GM19238 (cell line): Measurements from ENCODE around the gene FAM107B.

ENCODE experiments used
- DNase-seq: peaks from one replicate; pipeline ENCODE4 v3.0.0; 2011; ENCODE audit warnings: low spot score; ENCODE audit not compliant: insufficient read length

The FAM107B gene

DNA sequence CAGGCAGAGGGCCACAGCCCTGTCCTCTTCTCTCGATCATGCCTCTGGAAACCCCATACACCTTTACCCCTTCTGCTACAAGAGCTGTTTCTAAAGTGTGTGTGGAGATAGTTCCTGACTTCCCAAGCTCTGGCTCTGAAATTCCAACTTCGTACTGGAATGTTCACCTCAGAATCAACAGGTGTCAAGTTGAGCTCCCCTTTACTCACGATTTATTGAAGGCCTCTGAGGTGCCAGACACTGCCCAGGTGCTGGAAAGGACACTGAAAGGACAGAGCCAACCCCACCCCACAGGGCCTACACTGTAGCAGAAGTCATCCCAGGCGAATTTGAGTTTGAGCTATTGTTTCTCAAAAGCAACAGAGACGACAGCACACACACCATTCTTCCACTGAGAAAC, 234.1 kb downstream of the FAM107B start:
- DNase-seq, result no peak

DNA sequence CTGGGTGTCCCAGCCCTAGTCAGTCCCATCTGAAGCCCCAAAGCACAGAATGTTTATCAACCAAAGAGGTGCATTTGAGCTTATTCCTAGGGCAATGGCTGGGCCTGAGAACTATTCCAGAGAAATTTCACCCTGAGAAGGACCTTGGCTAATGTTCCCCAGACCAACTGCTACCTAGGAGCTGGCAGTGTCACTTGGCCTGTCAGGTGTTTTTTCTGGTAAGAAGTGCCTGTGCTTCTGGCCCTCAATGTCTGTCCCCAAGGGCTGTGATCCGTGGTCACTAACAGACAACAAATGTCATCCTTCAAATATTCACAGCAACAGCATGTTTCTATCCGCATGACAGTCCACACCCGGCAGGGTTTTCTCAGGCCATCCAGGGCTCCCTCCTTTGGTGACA, 234.6 kb downstream of the FAM107B start:
- DNase-seq, result no peak

- no peak for DNase-seq
Observed at GRCh38 chr10:14539176-14539575, 235.5 kb downstream of the FAM107B start.

- no peak for DNase-seq
Observed at GRCh38 chr10:14536241-14537213, 238.2 kb downstream of the FAM107B start.

GRCh38 chr10:14535457-14536130, 239.1 kb downstream of the FAM107B start:
- no peak for DNase-seq

DNA sequence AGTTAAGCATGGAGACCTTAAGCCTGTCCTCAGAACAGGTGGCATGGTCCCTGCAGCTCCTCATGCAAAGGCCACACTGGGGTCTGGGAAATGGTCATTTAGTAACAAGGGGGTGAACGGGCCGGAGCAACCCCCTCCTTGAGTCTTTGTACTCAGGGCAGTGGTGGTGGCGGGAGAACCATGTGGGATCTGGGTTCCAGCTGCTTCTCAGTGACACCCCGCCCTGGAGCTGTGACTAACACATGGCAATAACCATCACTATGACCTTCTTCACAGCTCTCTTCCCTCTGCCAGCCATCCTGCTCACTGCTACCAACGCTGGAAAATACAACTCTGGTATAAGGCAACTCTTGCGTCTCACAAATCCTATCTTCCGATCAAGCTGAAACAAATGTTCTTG, 240.5 kb downstream of the FAM107B start:
- DNase-seq, result no peak

- DNase-seq, result no peak
Observed at GRCh38 chr10:14533295-14533694, 241.4 kb downstream of the FAM107B start.

DNA sequence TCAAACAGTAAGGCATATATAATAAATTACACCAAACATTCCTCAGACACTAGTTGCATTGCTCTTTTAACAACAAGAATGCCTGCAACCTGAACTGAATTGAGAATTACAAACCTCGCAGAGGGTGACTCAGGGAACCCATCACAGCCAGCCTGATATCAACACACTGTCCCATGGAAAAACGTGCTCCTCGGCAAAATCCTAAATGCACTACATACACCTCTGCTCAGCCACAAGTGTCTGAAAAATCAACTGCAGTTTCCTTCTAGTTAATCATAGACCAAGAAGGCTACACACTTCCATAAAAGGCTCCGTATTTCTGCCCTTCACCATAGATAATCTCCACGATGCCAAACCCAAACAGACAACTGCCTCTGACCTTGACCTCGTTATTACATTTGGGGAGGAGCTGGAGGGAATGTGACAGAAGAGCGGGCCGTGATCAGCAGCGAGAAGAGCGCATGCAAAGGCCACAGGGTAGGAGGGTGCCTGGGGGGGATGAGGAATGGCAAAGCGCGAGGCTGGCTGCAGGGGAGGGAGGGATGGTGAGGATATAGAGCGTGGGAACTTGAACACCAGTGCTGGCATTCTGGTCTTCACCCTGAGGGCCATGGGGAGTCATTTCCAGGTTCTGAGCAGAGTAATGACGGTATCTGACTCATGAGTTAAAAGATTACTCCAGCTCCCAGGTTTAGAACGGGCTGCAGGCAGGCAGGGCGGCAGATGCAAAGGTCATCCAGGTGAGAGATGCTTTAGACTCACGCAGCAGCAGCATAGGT, 242.0 kb downstream of the FAM107B start:
- DNase-seq, result no peak

DNA sequence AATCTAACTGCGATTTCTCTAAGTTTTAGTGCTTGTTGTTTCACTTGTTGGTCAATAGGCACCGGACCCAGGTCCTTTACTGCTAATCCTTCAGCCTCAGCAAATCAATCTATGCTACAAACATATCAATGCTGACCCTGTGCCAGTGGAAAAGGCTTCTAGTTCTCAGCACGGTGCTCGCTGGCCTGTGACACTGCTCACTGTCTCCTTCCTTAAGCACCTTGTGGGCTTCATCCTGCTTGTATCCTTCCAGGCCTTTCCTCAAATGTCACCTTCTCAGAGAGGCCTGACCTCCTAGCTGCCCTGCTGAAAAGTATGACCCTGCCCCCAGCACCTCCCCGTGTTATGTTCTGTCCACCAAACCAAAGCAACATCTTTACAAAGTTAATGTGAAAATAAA, 242.7 kb downstream of the FAM107B start:
- no peak for DNase-seq

- no peak for DNase-seq
Observed at GRCh38 chr10:14530465-14530864, 244.2 kb downstream of the FAM107B start.

DNA sequence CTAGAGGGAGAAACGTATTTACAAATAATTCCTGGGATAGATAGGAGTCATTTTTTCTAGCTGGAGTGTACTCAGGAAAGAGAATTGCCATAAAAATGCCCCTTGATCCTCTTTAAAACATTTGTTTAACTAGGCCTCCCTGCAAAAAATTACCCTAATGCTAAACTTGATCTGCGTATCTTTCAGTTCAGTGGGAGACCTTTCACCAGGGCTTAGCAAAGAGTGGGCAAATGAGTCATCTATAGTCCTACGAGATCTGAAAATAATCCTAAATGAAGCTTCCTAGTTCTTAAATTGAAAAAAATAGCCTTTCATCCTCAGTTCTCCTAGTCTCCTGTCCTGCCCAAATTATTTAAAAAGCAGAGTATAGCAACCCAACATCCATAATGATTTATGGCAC, 245.3 kb downstream of the FAM107B start:
- DNase-seq, result no peak

DNA sequence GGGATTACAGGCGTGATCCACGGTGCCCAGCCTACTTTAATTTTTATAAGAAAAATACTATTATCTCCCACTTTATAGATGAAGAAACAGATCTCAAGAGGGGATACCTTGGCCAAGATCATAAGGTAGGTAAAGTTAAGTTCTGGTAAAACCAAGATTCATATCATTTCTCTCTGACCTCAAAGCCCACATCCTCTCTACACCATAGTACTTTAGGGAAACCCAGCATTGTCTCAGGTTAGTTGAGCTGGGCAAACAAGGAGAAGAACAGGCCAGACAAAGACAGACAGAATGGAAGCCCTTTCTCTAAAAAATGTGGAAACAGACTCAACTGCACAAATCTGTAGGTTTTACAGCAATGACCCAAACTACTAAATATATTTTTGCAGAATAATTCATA, 246.2 kb downstream of the FAM107B start:
- DNase-seq, result no peak

DNA sequence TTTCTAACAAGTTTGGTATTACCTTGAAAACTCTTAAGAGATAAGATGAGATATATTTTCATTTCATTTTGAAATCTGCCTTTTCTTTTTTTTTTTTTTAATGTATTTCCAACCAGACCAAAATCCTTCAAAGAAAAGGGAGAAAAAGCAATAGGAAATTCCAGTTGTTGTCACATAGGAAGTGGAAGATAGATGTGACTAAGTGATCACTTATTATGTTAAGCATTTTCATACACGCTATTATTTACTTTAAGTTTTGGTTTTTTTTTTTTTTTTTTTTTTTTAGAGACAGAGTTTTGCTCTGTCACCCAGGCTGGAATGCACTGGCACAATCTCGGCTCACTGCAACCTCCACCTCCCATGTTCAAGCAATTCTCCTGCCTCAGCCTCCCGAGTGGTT, 246.8 kb downstream of the FAM107B start:
- DNase-seq, result no peak

GRCh38 chr10:14527134-14527844, 247.4 kb downstream of the FAM107B start:
- no peak for DNase-seq

DNA sequence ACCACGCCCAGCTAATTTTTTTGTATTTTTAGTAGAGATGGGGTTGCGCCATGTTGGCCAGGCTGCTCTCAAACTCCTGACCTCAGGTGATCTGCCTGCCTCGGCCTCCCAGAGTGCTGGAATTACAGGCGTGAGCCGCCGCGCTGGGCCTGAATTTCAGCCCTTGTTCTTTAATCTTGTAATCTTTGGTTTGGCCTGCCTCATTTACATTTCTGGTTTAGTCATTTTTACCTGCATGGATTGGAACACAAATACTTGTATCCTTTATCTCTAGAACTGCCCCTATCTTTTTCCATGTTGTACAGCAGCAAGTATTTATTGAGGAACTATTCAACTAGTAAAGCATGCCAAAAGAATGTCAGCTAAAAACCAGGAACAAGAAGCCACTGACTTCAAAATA, 248.4 kb downstream of the FAM107B start:
- no peak for DNase-seq

DNA sequence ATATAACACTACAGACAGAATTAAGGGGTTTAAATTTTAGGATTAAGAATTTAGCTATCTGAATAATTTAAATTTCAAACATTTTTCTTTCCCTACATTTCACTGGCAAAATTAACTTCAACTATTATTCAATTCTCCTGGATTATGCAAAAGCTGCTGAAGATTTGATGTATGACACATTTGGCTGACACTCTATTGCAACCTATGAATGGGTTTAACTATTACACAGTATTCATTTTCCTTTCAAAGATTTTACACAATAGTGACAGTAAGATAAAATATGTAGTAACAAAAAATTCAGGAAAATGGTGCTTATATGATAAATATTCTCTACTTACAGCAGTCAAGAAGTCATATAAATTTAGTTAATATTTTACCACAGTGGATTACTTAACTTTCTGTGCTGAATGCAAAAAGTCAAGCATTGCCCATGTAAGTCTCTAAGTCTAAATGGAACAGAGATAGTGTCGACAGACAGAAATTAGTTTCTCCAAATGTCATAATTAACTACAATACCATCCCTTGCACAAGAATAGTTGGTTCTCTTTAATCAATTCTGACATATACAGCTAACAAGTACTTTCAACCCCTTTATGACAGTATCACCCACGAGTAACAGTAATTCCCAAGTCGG, 249.9 kb downstream of the FAM107B start:
- no peak for DNase-seq

DNA sequence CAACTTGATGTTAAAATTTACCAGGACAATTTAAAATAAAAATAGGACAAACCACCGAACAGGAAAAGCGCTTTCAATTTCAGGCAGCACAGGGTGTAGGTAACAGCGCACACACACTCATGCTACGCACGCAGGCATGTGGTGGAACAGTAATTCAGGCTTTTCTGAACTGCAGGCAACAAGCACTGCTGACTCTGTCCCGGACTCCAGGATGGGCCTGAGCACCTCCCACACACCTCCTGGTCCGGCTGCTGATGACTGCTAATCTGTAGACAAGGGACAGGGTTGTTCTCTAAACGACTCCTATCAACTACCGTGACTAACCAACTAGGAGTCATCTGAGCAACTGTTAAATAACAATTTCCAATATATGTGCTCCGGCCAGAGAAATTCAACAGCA, 251.4 kb downstream of the FAM107B start:
- DNase-seq, result no peak

- no peak for DNase-seq
Observed at GRCh38 chr10:14519785-14520184, 254.9 kb downstream of the FAM107B start.

- DNase-seq, result no peak
Observed at GRCh38 chr10:14518149-14518548, 256.5 kb downstream of the FAM107B start.

GRCh38 chr10:14513123-14513522, 261.6 kb downstream of the FAM107B start:
- no peak for DNase-seq

DNA sequence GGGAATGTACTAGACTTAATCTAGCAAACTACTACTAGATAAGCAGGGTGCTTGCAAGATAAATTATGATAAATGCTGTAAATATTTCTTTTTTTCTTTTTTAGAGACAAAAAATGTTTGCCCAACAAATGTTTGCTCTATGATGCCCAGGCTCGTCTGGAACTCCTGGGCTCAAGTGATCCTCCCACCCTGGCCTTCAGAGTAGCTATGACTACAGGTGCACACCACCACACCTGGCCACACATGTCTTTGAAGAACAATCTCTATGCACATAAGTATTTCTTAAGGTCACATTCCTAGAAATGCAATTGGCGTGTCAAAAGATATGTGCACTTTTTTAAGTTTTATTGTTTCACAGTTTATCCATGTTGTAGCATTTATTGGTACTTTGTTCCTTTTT, 264.4 kb downstream of the FAM107B start:
- no peak for DNase-seq
